ENCODE measurements around the gene HSD17B3.

DNA sequence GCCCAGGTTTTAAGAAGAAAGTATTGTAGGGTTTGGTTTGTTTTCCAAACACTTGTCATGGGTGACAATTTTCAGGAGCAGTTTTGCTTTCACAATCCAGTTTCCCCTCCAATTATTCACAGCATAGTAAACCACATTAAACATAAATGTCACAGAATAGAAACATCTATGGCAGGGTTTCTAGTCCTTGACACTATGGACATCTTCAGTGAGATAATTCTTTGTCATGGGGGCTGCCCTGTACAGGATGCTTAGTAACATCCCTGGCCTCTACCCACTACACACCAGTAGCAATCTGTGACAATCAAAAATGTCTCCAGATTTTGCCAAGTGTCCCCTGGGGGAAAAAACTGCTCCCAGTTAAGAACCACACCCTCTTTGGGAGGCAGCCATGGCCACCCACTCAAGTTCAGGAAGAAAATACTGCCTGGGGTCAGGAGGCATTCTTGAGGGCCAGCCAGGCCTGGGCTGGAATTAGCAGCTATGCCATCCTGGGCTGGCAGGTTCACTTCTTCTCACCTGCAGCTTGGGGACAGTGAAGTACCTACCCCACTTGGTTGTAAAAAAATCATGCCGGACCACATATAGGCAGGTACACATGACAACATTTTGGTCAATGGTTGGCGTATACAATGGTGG lies 116.3 kb downstream of the HSD17B3 start:
- no peak for TF ChIP-seq POLR2A (IDR thresholded peaks at IDR 0.05)
- no peak for TF ChIP-seq CTCF (IDR thresholded peaks at IDR 0.05)
- TF ChIP-seq POLR2AphosphoS5 (IDR thresholded peaks at IDR 0.05): no peak

Measured in suprapubic skin (tissue), 4 donors.